H1 (cell line): ENCODE measurements around the gene HOMER3. TPM values are rescaled to one million over a fixed set of nuclear protein-coding genes. Genes with fewer than 3 reads are reported as not detected.

ENCODE experiments used
- CTCF ChIA-PET: fragments of 300-600 bp; sonication (Branson Sonifier 250); formaldehyde crosslinking; loops from one replicate; lab custom pipeline; 2021; ENCODE audit not compliant: partially characterized antibody; lab: Charles Lee
- POLR2A ChIA-PET: fragments of 300-600 bp; sonication (Branson Sonifier 250); formaldehyde crosslinking; loops from one replicate; lab custom pipeline; 2021; ENCODE audit warnings: inconsistent platforms; ENCODE audit not compliant: partially characterized antibody; lab: Charles Lee
- DNase-seq, 2 experiments: peaks; one replicate each; pipeline versions ENCODE4 v3.0.0 to v3.0.0-alpha.2; 2010 to 2022; ENCODE audit warnings: low spot score in 2 of 2, low read depth in 1 of 2, mixed read lengths in 1 of 2
- FAIRE-seq: peaks from 2 replicates; lab custom pipeline; 2011; peaks lifted over from hg19 to GRCh38; lab: Jason Lieb, UNC
- H2AFZ ChIP-seq: 2 replicates; pipeline ENCODE4 v1.8.1; 2012; ENCODE audit warnings: low read length, inconsistent platforms
- H2AK5ac ChIP-seq: 2 replicates; pipeline ENCODE4 v1.6.1; 2013; ENCODE audit warnings: low read depth, low read length
- H2BK120ac ChIP-seq: replicated peaks from 2 replicates; pipeline ENCODE3; 2013; ENCODE audit warnings: low read depth, low read length, inconsistent platforms
- H2BK12ac ChIP-seq: 2 replicates; pipeline ENCODE4 v1.6.1; 2013; ENCODE audit warnings: low read depth, low read length
- H2BK15ac ChIP-seq: 2 replicates; pipeline ENCODE4 v1.6.1; 2013; ENCODE audit warnings: low read length
- H2BK20ac ChIP-seq: 2 replicates; pipeline ENCODE4 v1.6.1; 2013; ENCODE audit warnings: low read length
- H2BK5ac ChIP-seq: 2 replicates; pipeline ENCODE4 v1.6.1; 2013; ENCODE audit warnings: low read depth, low read length
- H3K14ac ChIP-seq: 2 replicates; pipeline ENCODE4 v1.6.1; 2013; ENCODE audit warnings: inconsistent platforms; ENCODE audit not compliant: insufficient read length
- H3K18ac ChIP-seq: 2 replicates; pipeline ENCODE4 v1.6.1; 2013; ENCODE audit warnings: low read length; ENCODE audit errors: extremely low read depth
- H3K23ac ChIP-seq: 2 replicates; pipeline ENCODE4 v1.6.1; 2013; ENCODE audit warnings: inconsistent platforms; ENCODE audit not compliant: insufficient read length
- H3K23me2 ChIP-seq: 2 replicates; pipeline ENCODE4 v1.6.1; 2013; ENCODE audit warnings: low read depth, low read length
- H3K27ac ChIP-seq: 2 replicates; pipeline ENCODE4 v1.6.1; 2011; ENCODE audit warnings: low read depth, low read length, inconsistent platforms
- H3K27me3 ChIP-seq, 4 experiments: replicated peaks in 1 of 4; 1 replicate in 1 of 4; 2 replicates in 3 of 4; pipeline versions ENCODE4 v1.6.1 to v1.8.1; 2011 to 2013; ENCODE audit warnings: low read length in 3 of 4, mild to moderate bottlenecking in 3 of 4, inconsistent platforms in 2 of 4, mixed read lengths in 2 of 4, moderate library complexity in 1 of 4; ENCODE audit not compliant: control insufficient read depth in 3 of 4, insufficient read depth in 3 of 4; ENCODE audit errors: extremely low read depth in 1 of 4
- H3K36me3 ChIP-seq, 4 experiments: 2 replicates each; pipeline versions ENCODE4 v1.6.1 to v1.8.1; 2011 to 2013; ENCODE audit warnings: mild to moderate bottlenecking in 4 of 4, low read length in 3 of 4, moderate library complexity in 2 of 4, control low read depth in 1 of 4, inconsistent platforms in 1 of 4; ENCODE audit not compliant: insufficient read depth in 4 of 4, control insufficient read depth in 2 of 4
- H3K4ac ChIP-seq: replicated peaks from 2 replicates; pipeline ENCODE3; 2013; ENCODE audit warnings: low read length, low read depth, mixed read lengths, inconsistent platforms; ENCODE audit not compliant: insufficient read length
- H3K4me1 ChIP-seq, 4 experiments: replicated peaks in 1 of 4; 1 replicate in 1 of 4; 2 replicates in 3 of 4; pipeline versions ENCODE4 v1.6.1 to v1.8.1; 2011 to 2013; ENCODE audit warnings: low read length in 3 of 4, inconsistent platforms in 2 of 4, mixed read lengths in 1 of 4; ENCODE audit not compliant: insufficient read depth in 4 of 4, control insufficient read depth in 3 of 4
- H3K4me2 ChIP-seq, 2 experiments: 2 replicates each; pipeline versions ENCODE4 v1.6.1 to v1.8.1; 2011 to 2013; ENCODE audit warnings: low read depth in 2 of 2, low read length in 2 of 2, control low read depth in 1 of 2, inconsistent platforms in 1 of 2, mild to moderate bottlenecking in 1 of 2; ENCODE audit not compliant: insufficient read depth in 1 of 2
- H3K4me3 ChIP-seq, 4 experiments: fragments of 200-600, 300-600 bp in 1 of 4; sonication (generic), shearing (Covaris generic), sonication (Bioruptor Twin) in 1 of 4; 2 replicates each; pipeline versions ENCODE4 v1.5.1 to v1.8.1; 2011 to 2016; ENCODE audit warnings: low read length in 4 of 4, low read depth in 3 of 4, control low read depth in 2 of 4, inconsistent platforms in 2 of 4, mild to moderate bottlenecking in 2 of 4, mixed read lengths in 1 of 4, moderate library complexity in 1 of 4; ENCODE audit not compliant: insufficient read depth in 2 of 4; ENCODE audit errors: extremely low read depth in 1 of 4
- H3K56ac ChIP-seq: replicated peaks from 2 replicates; pipeline ENCODE3; 2013; ENCODE audit warnings: low read depth, mild to moderate bottlenecking, mixed read lengths, low read length, inconsistent platforms; ENCODE audit not compliant: insufficient read length
- H3K79me1 ChIP-seq: 2 replicates; pipeline ENCODE4 v1.6.1; 2013; ENCODE audit warnings: low read depth, low read length, control low read depth
- H3K79me2 ChIP-seq, 2 experiments: 2 replicates each; pipeline versions ENCODE4 v1.6.1 to v1.8.1; 2012 to 2013; ENCODE audit warnings: low read length in 2 of 2, mild to moderate bottlenecking in 2 of 2, inconsistent platforms in 1 of 2; ENCODE audit not compliant: insufficient read depth in 2 of 2, control insufficient read depth in 1 of 2
- H3K9ac ChIP-seq, 4 experiments: replicated peaks in 1 of 4; 1 replicate in 1 of 4; 2 replicates in 3 of 4; pipeline versions ENCODE4 v1.6.1 to v1.8.1; 2011 to 2013; ENCODE audit warnings: low read depth in 3 of 4, low read length in 3 of 4, control low read depth in 2 of 4, mild to moderate bottlenecking in 2 of 4, moderate library complexity in 2 of 4, inconsistent platforms in 1 of 4; ENCODE audit errors: extremely low read depth in 1 of 4
- H3K9me3 ChIP-seq, 2 experiments: 2 replicates each; pipeline versions ENCODE4 v1.6.1 to v1.8.1; 2012 to 2013; ENCODE audit warnings: mild to moderate bottlenecking in 2 of 2, moderate library complexity in 2 of 2, control low read depth in 1 of 2, inconsistent platforms in 1 of 2, low read depth in 1 of 2, low read length in 1 of 2, mixed read lengths in 1 of 2; ENCODE audit not compliant: insufficient read depth in 2 of 2
- H4K20me1 ChIP-seq, 2 experiments: replicated peaks in 1 of 2; 2 replicates each; pipeline versions ENCODE3 to v1.8.1; 2011 to 2013; ENCODE audit warnings: inconsistent platforms in 2 of 2, low read length in 2 of 2, mild to moderate bottlenecking in 1 of 2; ENCODE audit not compliant: insufficient read depth in 2 of 2, control insufficient read depth in 1 of 2
- H4K5ac ChIP-seq: 2 replicates; pipeline ENCODE4 v1.6.1; 2013; ENCODE audit warnings: low read length, low read depth, mixed read lengths, inconsistent platforms; ENCODE audit not compliant: insufficient read length
- H4K8ac ChIP-seq: 2 replicates; pipeline ENCODE4 v1.8.0; 2013; ENCODE audit warnings: mild to moderate bottlenecking, moderate library complexity, low read length, inconsistent platforms; ENCODE audit not compliant: insufficient read depth; ENCODE audit errors: extremely low read depth
- H4K91ac ChIP-seq: replicated peaks from 2 replicates; pipeline ENCODE3; 2013; ENCODE audit warnings: low read length, mixed read lengths, inconsistent platforms; ENCODE audit not compliant: insufficient read length
- CBX8 ChIP-seq: fragments of 300-800, 300-1000 bp; sonication (generic); IDR thresholded peaks from 2 replicates; pipeline ENCODE4 v1.7.1; 2016; ENCODE audit warnings: low read depth, low read length, borderline replicate concordance
- CTBP2 ChIP-seq: IDR thresholded peaks from 2 replicates; pipeline ENCODE4 v1.7.0; 2011; ENCODE audit warnings: borderline replicate concordance, mild to moderate bottlenecking, moderate library complexity, mixed read lengths, low read length; ENCODE audit not compliant: insufficient read depth, insufficient read length
- EZH2 ChIP-seq: fragments of 200-600 bp; sonication (generic); IDR thresholded peaks from 2 replicates; pipeline ENCODE4 v1.7.1; 2012; ENCODE audit warnings: low read depth, mild to moderate bottlenecking, moderate library complexity, low read length, inconsistent platforms; ENCODE audit not compliant: severe bottlenecking
- GABPA ChIP-seq: IDR thresholded peaks from 2 replicates; pipeline ENCODE4 v1.6.1; 2011; ENCODE audit warnings: mild to moderate bottlenecking, low read length, moderate library complexity, borderline replicate concordance; ENCODE audit not compliant: insufficient read depth
- GTF2F1 ChIP-seq: IDR thresholded peaks from 2 replicates; pipeline ENCODE4 v1.6.1; 2012; ENCODE audit warnings: low read depth, low read length, improper control_type of control experiment, borderline replicate concordance
- JUND ChIP-seq: IDR thresholded peaks from 2 replicates; pipeline ENCODE4 v1.6.1; 2011; ENCODE audit warnings: mild to moderate bottlenecking, improper control_type of control experiment, low read length
- KDM4A ChIP-seq: IDR thresholded peaks from one replicate; pipeline ENCODE4 v1.7.1; 2012; ENCODE audit warnings: low read depth, mild to moderate bottlenecking, moderate library complexity, low read length, inconsistent platforms; ENCODE audit not compliant: severe bottlenecking
- MAFK ChIP-seq: IDR thresholded peaks from 2 replicates; pipeline ENCODE4 v1.6.1; 2012; ENCODE audit warnings: low read depth, mild to moderate bottlenecking, improper control_type of control experiment, low read length
- RNF2 ChIP-seq: fragments of 200-900, 300-1000 bp; sonication (generic); IDR thresholded peaks from 2 replicates; pipeline ENCODE4 v1.7.1; 2016; ENCODE audit warnings: borderline replicate concordance, low read depth, mild to moderate bottlenecking, antibody characterized with exemption, low read length; ENCODE audit not compliant: poor library complexity, severe bottlenecking; ENCODE audit errors: missing control alignments
- SIX5 ChIP-seq: IDR thresholded peaks from 2 replicates; pipeline ENCODE4 v1.6.1; 2011; ENCODE audit warnings: mild to moderate bottlenecking, low read depth, low read length
- SRF ChIP-seq: IDR thresholded peaks from 2 replicates; pipeline ENCODE4 v1.6.1; 2011; ENCODE audit warnings: mild to moderate bottlenecking, low read depth, low read length, moderate library complexity
- WGBS, 2 experiments: shearing (Covaris generic) in 1 of 2; methylation state at CpG; one replicate each; pipeline versions ENCODE4 v1.1.6 to v1.1.7; 2013 to 2015; ENCODE audit warnings: low lambda C conversion rate in 2 of 2, mixed read lengths in 2 of 2, inconsistent platforms in 1 of 2, low coverage in 1 of 2, missing lambda C conversion rate in 1 of 2; ENCODE audit not compliant: insufficient replicate concordance in 2 of 2, insufficient coverage in 1 of 2, insufficient read length in 1 of 2; ENCODE audit errors: extremely low coverage in 1 of 2, missing lambda C conversion rate in 1 of 2; 5-methylcytosine and 5-hydroxymethylcytosine counted together
- polyA plus RNA-seq, 7 experiments: library from polyadenylated mRNA; depleted of rRNA in 3 of 7; stranded (reverse) in 5 of 7; unstranded in 2 of 7; fragments of >200 nt in 5 of 7; fragments of 200-250 nt in 2 of 7; gene quantifications; 1 replicate in 5 of 7; 2 replicates in 1 of 7; 4 replicates in 1 of 7; pipeline versions ENCODE4 v1.2.1 to v1.2.3, GENCODE V29; 2011 to 2013; ENCODE audit warnings: missing spikeins in 2 of 7, mixed read lengths in 2 of 7
- total RNA-seq: library from RNA; stranded (reverse); fragmentation: NEBNext Ultra II Directional; extraction: Animal tissue kit (Norgen Biotek cat#: 25700); gene quantifications from 2 replicates; pipeline ENCODE4 v1.2.1, GENCODE V29; 2021

HOMER3 gene
- total and polyA plus RNA-seq, 2 of the 8 experiments (the other 6 are each of a cell fraction or from before 2014, with no cell fraction given): 28.3 to 41.6 TPM

DNA sequence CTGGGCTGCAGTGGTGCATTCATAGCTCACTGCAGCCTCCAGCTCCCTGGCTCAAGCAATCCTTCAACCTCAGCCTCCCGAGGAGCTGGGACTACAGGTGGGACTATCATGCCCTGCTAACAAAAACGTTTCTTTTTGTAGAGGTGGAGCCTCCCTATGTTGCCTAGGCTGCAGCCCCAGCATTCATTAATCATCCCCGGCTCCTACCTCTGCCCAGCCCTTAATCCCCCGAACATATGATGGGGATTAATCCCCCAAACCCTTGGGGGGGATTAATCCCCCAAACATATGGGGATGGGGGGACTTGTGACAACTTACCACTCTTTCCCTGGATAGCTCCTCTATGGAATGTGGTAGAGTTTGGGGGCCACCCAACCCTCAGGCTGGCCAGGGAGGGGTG is 46.4 kb upstream of the HOMER3 start:
- FAIRE-seq (no peak), DNase-seq (no peak)
- H3K4me2 ChIP-seq: no peak overlapping the region
- H4K91ac ChIP-seq: no peak overlapping the region
- H3K14ac ChIP-seq: no peak overlapping the region
- H3K9me3 ChIP-seq: no peaks in the 10 kb centered on the region
- H3K4me1 ChIP-seq: peaks cover 0 to 5% (median 0%) of the 10 kb centered on the region in 4 experiments; a peak in 1 of 7 replicates
- 0 out of 2 replicates have a peak, but pooled peaks cover 1% of the 10 kb centered on the region for H3K23me2 ChIP-seq
- H2BK20ac ChIP-seq: no peak overlapping the region
- H4K8ac ChIP-seq: no peak overlapping the region
- ChIA-PET CTCF (interaction anchor here (0.6 to 4.1 kb wide), 32 partner anchors 8 to 216 kb away, joined by 3 to 40 read pairs (median 6); partner anchors contain the start of gene CERS1), POLR2A (interaction anchor here (0.9 to 2.4 kb wide), 14 partner anchors 15 to 120 kb away, joined by 3 to 10 read pairs (median 4); partner anchors contain the start of genes COPE, DDX49, HOMER3 and SLC25A42)
- no peak overlapping the region for H2BK15ac ChIP-seq
- H2BK5ac ChIP-seq: no peak overlapping the region
- H3K79me1 ChIP-seq: no peaks in the 10 kb centered on the region
- H3K23ac ChIP-seq: no peak overlapping the region
- no peaks in the 10 kb centered on the region for H3K79me2 ChIP-seq
- H2BK120ac ChIP-seq: no peak overlapping the region
- no peak overlapping the region for H3K4me3 ChIP-seq
- no peak overlapping the region for H2BK12ac ChIP-seq
- H2AK5ac ChIP-seq: no peak overlapping the region
- 70% methylated on average over 4 of the region's 4 CpGs; no CpG with 5 or more reads in 1 of the 2 experiments for WGBS, 2 experiments
- no peak overlapping the region for H4K5ac ChIP-seq
- H3K4ac ChIP-seq: no peak overlapping the region
- peaks cover 0 to 2% (median 0%) of the 10 kb centered on the region in 4 experiments; a peak in 1 of 7 replicates for H3K27me3 ChIP-seq
- H3K18ac ChIP-seq: no peak overlapping the region
- H2AFZ ChIP-seq: no peak overlapping the region
- H3K27ac ChIP-seq: no peak overlapping the region
- peaks cover 0 to 2% of the 10 kb centered on the region in 2 experiments for H4K20me1 ChIP-seq
- TF ChIP-seq GTF2F1 (no peak), JUND (no peak), CBX8 (no peak), SIX5 (no peak), RNF2 (no peak), MAFK (no peak), KDM4A (no peak), CTBP2 (no peak), GABPA (no peak), SRF (no peak), EZH2 (no peak)
- peaks cover 0 to 4% (median 0%) of the 10 kb centered on the region in 4 experiments; a peak in 1 of 8 replicates for H3K36me3 ChIP-seq
- no peak overlapping the region for H3K9ac ChIP-seq
- H3K56ac ChIP-seq: no peak overlapping the region
